Suppressor macrophage treated with lipopolysaccharide for 1 hour (primary cell): ENCODE data around the gene ARMC5.
"Not testable (repeated sequence)": the region's sequence is repeated elsewhere in the genome, so short reads cannot be mapped to it uniquely, and the experiment has no call there.

Experiments used
- DNase-seq, 3 donors: peaks; one replicate each; pipeline ENCODE4 v3.0.0-alpha.2; 2020 to 2022

The ARMC5 gene

GRCh38 chr16:31480851-31481536 is 21.7 kb downstream of the ARMC5 start:
- DNase-seq = peak in 1 of 3 donors; percentile 34

- no peak for DNase-seq
Measured at GRCh38 chr16:31483081-31483480, 23.8 kb downstream of the ARMC5 start, which contains the start of gene SLC5A2. TSS of gene SLC5A2 (plus strand) at chr16:31483123. CDS start at chr16:31483137, 14 bp downstream.

GRCh38 chr16:31484048-31484447 is 24.7 kb downstream of the ARMC5 start:
- DNase-seq = not testable (repeated sequence)

- no peak for DNase-seq
Measured at GRCh38 chr16:31484491-31485171, 25.3 kb downstream of the ARMC5 start.

GRCh38 chr16:31485571-31485970 is 26.3 kb downstream of the ARMC5 start:
- no peak for DNase-seq

- DNase-seq = no peak
Measured at GRCh38 chr16:31486045-31486444, 26.7 kb downstream of the ARMC5 start.

GRCh38 chr16:31487071-31487719 is 27.9 kb downstream of the ARMC5 start:
- DNase-seq = peak; percentile 40 to 53 (median 45)

- DNase-seq = peak; percentile 30 to 52 (median 39)
Measured at GRCh38 chr16:31487720-31488467, 28.6 kb downstream of the ARMC5 start.

- no peak for DNase-seq
Measured at GRCh38 chr16:31488468-31489297, 29.4 kb downstream of the ARMC5 start.

- DNase-seq = no peak
Measured at GRCh38 chr16:31489298-31489564, 29.9 kb downstream of the ARMC5 start.

- no peak for DNase-seq
Measured at GRCh38 chr16:31489616-31490584, 30.6 kb downstream of the ARMC5 start.

- DNase-seq = no peak
Measured at GRCh38 chr16:31491778-31492418, 32.6 kb downstream of the ARMC5 start.

- no peak for DNase-seq
Measured at GRCh38 chr16:31493506-31494125, 34.3 kb downstream of the ARMC5 start.

GRCh38 chr16:31496670-31497069 is 37.4 kb downstream of the ARMC5 start:
- DNase-seq = no peak

- DNase-seq = no peak
Measured at GRCh38 chr16:31498493-31498892, 39.2 kb downstream of the ARMC5 start.

- no peak for DNase-seq
Measured at GRCh38 chr16:31499928-31500327, 40.6 kb downstream of the ARMC5 start.

GRCh38 chr16:31501226-31501965 is 42.1 kb downstream of the ARMC5 start:
- DNase-seq = no peak

- DNase-seq = no peak
Measured at GRCh38 chr16:31501966-31502348, 42.7 kb downstream of the ARMC5 start.

GRCh38 chr16:31502981-31503380 is 43.7 kb downstream of the ARMC5 start:
- no peak for DNase-seq

GRCh38 chr16:31503555-31503954 is 44.3 kb downstream of the ARMC5 start:
- not testable (repeated sequence) for DNase-seq
